NCI-H748 (cell line): ENCODE data around the gene CD72.
"Not testable (repeated sequence)": the region's sequence is repeated elsewhere in the genome, so short reads cannot be mapped to it uniquely, and the experiment has no call there.

ENCODE experiments used
- DNase-seq: peaks from one replicate; lab custom pipeline; 2025; ENCODE audit not compliant: unreplicated experiment; lab: John Stamatoyannopoulos, UW

The CD72 gene

GRCh38 chr9:35598866-35599590 lies 19.2 kb downstream of the CD72 start:
- peak; percentile 21 for DNase-seq

- DNase-seq, result not testable (repeated sequence)
Measured at GRCh38 chr9:35596907-35597306, 21.3 kb downstream of the CD72 start.

- no peak for DNase-seq
Measured at GRCh38 chr9:35594471-35594870, 23.7 kb downstream of the CD72 start.

GRCh38 chr9:35593581-35593980 lies 24.6 kb downstream of the CD72 start:
- DNase-seq, result no peak

GRCh38 chr9:35588506-35588905 lies 29.7 kb downstream of the CD72 start:
- not testable (repeated sequence) for DNase-seq

GRCh38 chr9:35584681-35585080 lies 33.5 kb downstream of the CD72 start:
- DNase-seq, result not testable (repeated sequence)

- DNase-seq, result not testable (repeated sequence)
Measured at GRCh38 chr9:35583521-35583920, 34.7 kb downstream of the CD72 start.

GRCh38 chr9:35579659-35580227 lies 38.5 kb downstream of the CD72 start:
- DNase-seq, result not testable (repeated sequence)

GRCh38 chr9:35579130-35579529 lies 39.1 kb downstream of the CD72 start:
- DNase-seq, result no peak

GRCh38 chr9:35577486-35577885 lies 40.7 kb downstream of the CD72 start:
- no peak for DNase-seq

GRCh38 chr9:35575478-35575877 lies 42.7 kb downstream of the CD72 start:
- no peak for DNase-seq

- DNase-seq, result no peak
Measured at GRCh38 chr9:35574578-35575122, 43.6 kb downstream of the CD72 start.

- DNase-seq, result no peak
Measured at GRCh38 chr9:35570709-35571504, 47.3 kb downstream of the CD72 start.

- DNase-seq, result no peak
Measured at GRCh38 chr9:35569206-35569605, 49.0 kb downstream of the CD72 start.

GRCh38 chr9:35568196-35568595 lies 50.0 kb downstream of the CD72 start:
- DNase-seq, result no peak

GRCh38 chr9:35566417-35566816 lies 51.8 kb downstream of the CD72 start:
- no peak for DNase-seq

- DNase-seq, result no peak
Measured at GRCh38 chr9:35564658-35565061, 53.6 kb downstream of the CD72 start.

GRCh38 chr9:35563791-35564197 lies 54.4 kb downstream of the CD72 start:
- DNase-seq, result no peak

GRCh38 chr9:35562895-35563780 lies 55.1 kb downstream of the CD72 start:
- DNase-seq, result no peak

GRCh38 chr9:35561468-35562261 lies 56.5 kb downstream of the CD72 start:
- no peak for DNase-seq
